ENCODE measurements around the gene HPS1.

- no peak for TF ChIP-seq EZH2 (optimal IDR thresholded peaks at IDR 0.05; ENCODE audit: low read depth, low read length)
- TF ChIP-seq, protein P1, sequence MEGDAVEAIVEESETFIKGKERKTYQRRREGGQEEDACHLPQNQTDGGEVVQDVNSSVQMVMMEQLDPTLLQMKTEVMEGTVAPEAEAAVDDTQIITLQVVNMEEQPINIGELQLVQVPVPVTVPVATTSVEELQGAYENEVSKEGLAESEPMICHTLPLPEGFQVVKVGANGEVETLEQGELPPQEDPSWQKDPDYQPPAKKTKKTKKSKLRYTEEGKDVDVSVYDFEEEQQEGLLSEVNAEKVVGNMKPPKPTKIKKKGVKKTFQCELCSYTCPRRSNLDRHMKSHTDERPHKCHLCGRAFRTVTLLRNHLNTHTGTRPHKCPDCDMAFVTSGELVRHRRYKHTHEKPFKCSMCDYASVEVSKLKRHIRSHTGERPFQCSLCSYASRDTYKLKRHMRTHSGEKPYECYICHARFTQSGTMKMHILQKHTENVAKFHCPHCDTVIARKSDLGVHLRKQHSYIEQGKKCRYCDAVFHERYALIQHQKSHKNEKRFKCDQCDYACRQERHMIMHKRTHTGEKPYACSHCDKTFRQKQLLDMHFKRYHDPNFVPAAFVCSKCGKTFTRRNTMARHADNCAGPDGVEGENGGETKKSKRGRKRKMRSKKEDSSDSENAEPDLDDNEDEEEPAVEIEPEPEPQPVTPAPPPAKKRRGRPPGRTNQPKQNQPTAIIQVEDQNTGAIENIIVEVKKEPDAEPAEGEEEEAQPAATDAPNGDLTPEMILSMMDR (IDR thresholded peaks at IDR 0.05; ENCODE audit: low read length): no peak
- TF ChIP-seq EZH2phosphoT487 (IDR thresholded peaks at IDR 0.05; ENCODE audit: low read length): no peak
Measured at GRCh38 chr10:98492763-98493162, 46.0 kb upstream of the HPS1 start.

All from MM.1S (cell line).